SU-DHL-6 (cell line): ENCODE measurements around the gene EFCAB9.

Experiments used
- EZH2phosphoT487 ChIP-seq: fragments of 200-600 bp; sonication (generic), shearing (Covaris generic); conservative IDR thresholded peaks from 2 replicates; pipeline ENCODE4 v1.6.1; 2018; ENCODE audit warnings: mild to moderate bottlenecking, antibody characterized with exemption, low read length, moderate library complexity, mixed read lengths
- TF ChIP-seq, protein P1 (sequence below): fragments of 200-600 bp; sonication (generic); IDR thresholded peaks from one replicate; pipeline ENCODE4 v1.5.1; 2017; ENCODE audit warnings: antibody characterized with exemption, mild to moderate bottlenecking, low read length, moderate library complexity; ENCODE audit not compliant: insufficient read depth, poor library complexity, severe bottlenecking

DNA sequence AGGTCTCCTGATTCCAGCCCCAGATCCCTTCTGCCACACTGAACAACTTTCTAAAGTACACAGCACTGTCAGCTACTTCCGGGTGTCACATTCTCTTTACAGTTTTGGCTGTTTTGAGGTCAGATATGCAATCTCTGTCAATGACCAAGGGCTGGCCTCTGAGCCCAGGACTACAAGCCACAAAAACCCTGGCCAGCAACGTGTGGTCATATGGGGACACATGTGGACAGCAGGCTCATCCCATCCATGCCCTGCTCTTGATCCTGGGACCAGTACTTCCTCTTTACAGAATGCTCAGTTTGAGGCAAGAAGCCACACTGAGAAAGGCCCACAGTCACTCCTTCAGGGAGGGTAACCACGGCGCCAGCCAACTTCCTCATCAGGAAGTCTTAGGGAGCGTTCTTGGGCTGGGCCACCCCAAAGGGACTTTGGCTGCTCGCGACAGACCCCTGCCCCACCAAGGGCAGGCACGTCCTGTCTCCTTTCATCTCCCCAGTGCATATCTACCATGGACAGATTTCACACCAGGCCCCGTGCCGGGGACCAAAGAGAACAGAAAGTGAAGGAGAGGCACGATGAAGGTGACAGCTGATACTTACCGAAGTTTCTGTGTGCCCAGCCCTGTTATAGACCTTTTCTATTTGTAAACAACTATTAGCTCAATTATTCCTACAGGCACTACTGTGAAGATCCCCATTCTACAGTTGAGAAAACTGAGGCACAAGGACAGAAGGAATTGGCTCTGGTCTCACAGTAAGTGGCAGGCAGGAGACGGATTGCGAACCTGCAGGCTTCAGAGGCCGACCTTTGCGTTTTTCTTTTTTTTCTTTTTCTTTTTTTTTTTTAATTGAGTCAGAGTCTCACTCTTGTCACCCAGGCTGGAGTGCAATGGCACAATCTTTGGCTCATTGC, 43.2 kb upstream of the EFCAB9 start:
- TF ChIP-seq, protein P1, sequence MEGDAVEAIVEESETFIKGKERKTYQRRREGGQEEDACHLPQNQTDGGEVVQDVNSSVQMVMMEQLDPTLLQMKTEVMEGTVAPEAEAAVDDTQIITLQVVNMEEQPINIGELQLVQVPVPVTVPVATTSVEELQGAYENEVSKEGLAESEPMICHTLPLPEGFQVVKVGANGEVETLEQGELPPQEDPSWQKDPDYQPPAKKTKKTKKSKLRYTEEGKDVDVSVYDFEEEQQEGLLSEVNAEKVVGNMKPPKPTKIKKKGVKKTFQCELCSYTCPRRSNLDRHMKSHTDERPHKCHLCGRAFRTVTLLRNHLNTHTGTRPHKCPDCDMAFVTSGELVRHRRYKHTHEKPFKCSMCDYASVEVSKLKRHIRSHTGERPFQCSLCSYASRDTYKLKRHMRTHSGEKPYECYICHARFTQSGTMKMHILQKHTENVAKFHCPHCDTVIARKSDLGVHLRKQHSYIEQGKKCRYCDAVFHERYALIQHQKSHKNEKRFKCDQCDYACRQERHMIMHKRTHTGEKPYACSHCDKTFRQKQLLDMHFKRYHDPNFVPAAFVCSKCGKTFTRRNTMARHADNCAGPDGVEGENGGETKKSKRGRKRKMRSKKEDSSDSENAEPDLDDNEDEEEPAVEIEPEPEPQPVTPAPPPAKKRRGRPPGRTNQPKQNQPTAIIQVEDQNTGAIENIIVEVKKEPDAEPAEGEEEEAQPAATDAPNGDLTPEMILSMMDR: no peak
- no peak for TF ChIP-seq EZH2phosphoT487
